GM19438 (cell line): ENCODE measurements around the gene SLAMF8.

Experiments
- ATAC-seq: cut with Tn5 transposase; IDR thresholded peaks from one replicate; pipeline ENCODE4 v1.9.1; 2021; ENCODE audit warnings: low read depth; ENCODE audit not compliant: unreplicated experiment

SLAMF8 gene

GRCh38 chr1:159868766-159869165 is 42.1 kb downstream of the SLAMF8 start:
- ATAC-seq = no peak

- ATAC-seq = no peak
These were observed 42.5 kb downstream of the SLAMF8 start for GRCh38 chr1:159869173-159869572.

- no peak for ATAC-seq
These were observed 42.9 kb downstream of the SLAMF8 start for GRCh38 chr1:159869607-159870006.

- no peak for ATAC-seq
These were observed 44.0 kb downstream of the SLAMF8 start for GRCh38 chr1:159870704-159871103.

- ATAC-seq = no peak
These were observed 46.2 kb downstream of the SLAMF8 start for GRCh38 chr1:159872891-159873290.

GRCh38 chr1:159873530-159874143 is 47.0 kb downstream of the SLAMF8 start:
- ATAC-seq = no peak

- no peak for ATAC-seq
These were observed 51.2 kb downstream of the SLAMF8 start for GRCh38 chr1:159877695-159878444.

GRCh38 chr1:159879136-159879535 is 52.5 kb downstream of the SLAMF8 start:
- no peak for ATAC-seq

GRCh38 chr1:159879977-159880376 is 53.3 kb downstream of the SLAMF8 start:
- no peak for ATAC-seq

- no peak for ATAC-seq
These were observed 53.8 kb downstream of the SLAMF8 start for GRCh38 chr1:159880430-159880829.

- no peak for ATAC-seq
These were observed 55.2 kb downstream of the SLAMF8 start for GRCh38 chr1:159881622-159882526.

- ATAC-seq = no peak
These were observed 55.8 kb downstream of the SLAMF8 start for GRCh38 chr1:159882527-159882862.

- no peak for ATAC-seq
These were observed 56.5 kb downstream of the SLAMF8 start for GRCh38 chr1:159883134-159883533.

GRCh38 chr1:159884296-159884695 is 57.6 kb downstream of the SLAMF8 start:
- ATAC-seq = no peak
